T-helper 1 cell (primary cell): ENCODE data around the gene SOX6.

Experiments used
- DNase-seq, 5 donors: peaks; one replicate each; pipeline ENCODE4 v3.0.0-alpha.2; 2012 to 2020

SOX6 gene

GRCh38 chr11:15920856-15921629, 435.3 kb downstream of the SOX6 start:
- no peak for DNase-seq

GRCh38 chr11:15918674-15919073, 437.7 kb downstream of the SOX6 start:
- DNase-seq, result no peak

- DNase-seq, result no peak
Measured at GRCh38 chr11:15918212-15918611, 438.1 kb downstream of the SOX6 start.
